KMS-11 (cell line): ENCODE results near the gene MYH14.

ENCODE experiments used
- H2AFZ ChIP-seq: fragments of 200-600 bp; sonication (generic); 2 replicates; pipeline ENCODE4 v1.6.1; 2016; ENCODE audit warnings: antibody characterized with exemption, mixed run types, low read depth
- H3K27ac ChIP-seq: fragments of 200-600 bp; sonication (generic); 2 replicates; pipeline ENCODE4 v1.6.1; 2016; ENCODE audit warnings: mild to moderate bottlenecking, mixed run types
- H3K27me3 ChIP-seq: fragments of 200-600 bp; sonication (generic); 2 replicates; pipeline ENCODE4 v1.6.1; 2017; ENCODE audit warnings: mild to moderate bottlenecking, low read depth, mixed run types, moderate library complexity; ENCODE audit not compliant: insufficient read depth
- H3K36me3 ChIP-seq: fragments of 200-600 bp; sonication (generic); 2 replicates; pipeline ENCODE4 v1.6.1; 2017; ENCODE audit warnings: mild to moderate bottlenecking, mixed run types; ENCODE audit not compliant: insufficient read depth
- H3K4me1 ChIP-seq: fragments of 200-600 bp; sonication (generic); 2 replicates; pipeline ENCODE4 v1.6.1; 2016; ENCODE audit warnings: mild to moderate bottlenecking, low read depth, mixed run types; ENCODE audit not compliant: poor library complexity, severe bottlenecking
- H3K4me2 ChIP-seq: fragments of 200-600 bp; sonication (generic); 2 replicates; pipeline ENCODE4 v1.7.0; 2016; ENCODE audit warnings: mild to moderate bottlenecking, mixed run types
- H3K4me3 ChIP-seq: fragments of 200-600 bp; sonication (generic); IDR thresholded peaks from 2 replicates; pipeline ENCODE4 v1.6.1; 2017; ENCODE audit warnings: low read depth, low read length, mixed read lengths; ENCODE audit not compliant: insufficient read depth
- H3K79me2 ChIP-seq: fragments of 200-600 bp; sonication (generic); 2 replicates; pipeline ENCODE4 v1.6.1; 2016; ENCODE audit warnings: low read depth, mixed run types; ENCODE audit not compliant: insufficient read depth
- H3K9ac ChIP-seq: fragments of 200-600 bp; sonication (generic); 2 replicates; pipeline ENCODE4 v1.6.1; 2016; ENCODE audit warnings: mild to moderate bottlenecking, mixed run types
- H4K20me1 ChIP-seq: fragments of 200-600 bp; sonication (generic); 2 replicates; pipeline ENCODE4 v1.6.1; 2016; ENCODE audit warnings: mild to moderate bottlenecking, mixed run types; ENCODE audit not compliant: insufficient read depth
- TF ChIP-seq, protein P1 (sequence below): fragments of 200-600 bp; sonication (generic); conservative IDR thresholded peaks from 2 replicates; pipeline ENCODE4 v1.6.1; 2017; ENCODE audit warnings: low read depth, mild to moderate bottlenecking, antibody characterized with exemption, low read length, moderate library complexity, mixed read lengths

MYH14 gene

DNA sequence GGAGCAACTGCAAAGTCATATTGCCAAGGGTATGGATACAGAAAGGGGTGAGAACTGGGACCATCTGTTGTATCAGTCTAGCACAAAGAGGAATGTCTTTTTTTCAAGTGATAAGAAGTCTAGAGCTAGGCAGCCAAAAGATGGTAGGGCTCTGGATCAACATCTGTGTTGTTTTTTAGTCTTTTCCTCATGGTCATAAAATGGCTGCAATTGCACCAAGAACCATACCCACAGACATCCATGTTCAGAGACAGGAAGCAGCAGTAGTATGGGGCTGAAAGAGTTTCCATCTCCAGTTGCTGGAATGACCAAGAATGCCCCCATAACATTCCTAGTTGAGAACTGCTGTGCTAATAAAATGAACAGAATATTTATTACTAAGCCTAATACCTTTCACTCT is 100.1 kb downstream of the MYH14 start:
- no peaks in the 10 kb centered on the region for H3K79me2 ChIP-seq
- no peak overlapping the region for H3K27ac ChIP-seq
- no peak overlapping the region for H3K9ac ChIP-seq
- H3K4me1 ChIP-seq, result no peaks in the 10 kb centered on the region
- no peak overlapping the region for H3K4me2 ChIP-seq
- no peak overlapping the region for H2AFZ ChIP-seq
- no peaks in the 10 kb centered on the region for H4K20me1 ChIP-seq
- H3K27me3 ChIP-seq, result peaks cover 30% of the 10 kb centered on the region; the same call in 1 of the 2 replicates
- TF ChIP-seq, protein P1, sequence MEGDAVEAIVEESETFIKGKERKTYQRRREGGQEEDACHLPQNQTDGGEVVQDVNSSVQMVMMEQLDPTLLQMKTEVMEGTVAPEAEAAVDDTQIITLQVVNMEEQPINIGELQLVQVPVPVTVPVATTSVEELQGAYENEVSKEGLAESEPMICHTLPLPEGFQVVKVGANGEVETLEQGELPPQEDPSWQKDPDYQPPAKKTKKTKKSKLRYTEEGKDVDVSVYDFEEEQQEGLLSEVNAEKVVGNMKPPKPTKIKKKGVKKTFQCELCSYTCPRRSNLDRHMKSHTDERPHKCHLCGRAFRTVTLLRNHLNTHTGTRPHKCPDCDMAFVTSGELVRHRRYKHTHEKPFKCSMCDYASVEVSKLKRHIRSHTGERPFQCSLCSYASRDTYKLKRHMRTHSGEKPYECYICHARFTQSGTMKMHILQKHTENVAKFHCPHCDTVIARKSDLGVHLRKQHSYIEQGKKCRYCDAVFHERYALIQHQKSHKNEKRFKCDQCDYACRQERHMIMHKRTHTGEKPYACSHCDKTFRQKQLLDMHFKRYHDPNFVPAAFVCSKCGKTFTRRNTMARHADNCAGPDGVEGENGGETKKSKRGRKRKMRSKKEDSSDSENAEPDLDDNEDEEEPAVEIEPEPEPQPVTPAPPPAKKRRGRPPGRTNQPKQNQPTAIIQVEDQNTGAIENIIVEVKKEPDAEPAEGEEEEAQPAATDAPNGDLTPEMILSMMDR, result no peak
- H3K4me3 ChIP-seq, result no peak overlapping the region
- no peaks in the 10 kb centered on the region for H3K36me3 ChIP-seq

DNA sequence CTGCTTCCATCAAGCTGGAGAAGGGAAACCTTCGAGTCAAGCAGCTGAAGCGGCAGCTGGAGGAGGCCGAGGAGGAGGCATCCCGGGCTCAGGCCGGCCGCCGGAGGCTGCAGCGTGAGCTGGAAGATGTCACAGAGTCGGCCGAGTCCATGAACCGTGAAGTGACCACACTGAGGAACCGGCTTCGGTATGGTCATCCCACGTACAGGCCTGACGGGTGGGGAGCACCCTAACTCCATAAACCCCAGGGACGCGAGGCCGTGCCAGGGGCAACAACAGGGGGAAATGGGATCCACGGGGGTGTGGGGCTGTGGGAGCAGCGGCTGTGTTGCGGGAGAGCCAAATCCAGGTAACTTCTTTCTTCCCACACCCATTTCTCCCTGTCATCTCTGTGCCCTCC is 105.6 kb downstream of the MYH14 start:
- no peak overlapping the region for H3K4me2 ChIP-seq
- no peaks in the 10 kb centered on the region for H3K36me3 ChIP-seq
- H4K20me1 ChIP-seq, result no peaks in the 10 kb centered on the region
- H2AFZ ChIP-seq, result no peak overlapping the region
- H3K79me2 ChIP-seq, result no peaks in the 10 kb centered on the region
- peaks cover 23% of the 10 kb centered on the region; the same call in 1 of the 2 replicates for H3K27me3 ChIP-seq
- H3K4me3 ChIP-seq, result no peak overlapping the region
- H3K4me1 ChIP-seq, result no peaks in the 10 kb centered on the region
- H3K27ac ChIP-seq, result no peak overlapping the region
- TF ChIP-seq, protein P1, result no peak
- no peak overlapping the region for H3K9ac ChIP-seq

DNA sequence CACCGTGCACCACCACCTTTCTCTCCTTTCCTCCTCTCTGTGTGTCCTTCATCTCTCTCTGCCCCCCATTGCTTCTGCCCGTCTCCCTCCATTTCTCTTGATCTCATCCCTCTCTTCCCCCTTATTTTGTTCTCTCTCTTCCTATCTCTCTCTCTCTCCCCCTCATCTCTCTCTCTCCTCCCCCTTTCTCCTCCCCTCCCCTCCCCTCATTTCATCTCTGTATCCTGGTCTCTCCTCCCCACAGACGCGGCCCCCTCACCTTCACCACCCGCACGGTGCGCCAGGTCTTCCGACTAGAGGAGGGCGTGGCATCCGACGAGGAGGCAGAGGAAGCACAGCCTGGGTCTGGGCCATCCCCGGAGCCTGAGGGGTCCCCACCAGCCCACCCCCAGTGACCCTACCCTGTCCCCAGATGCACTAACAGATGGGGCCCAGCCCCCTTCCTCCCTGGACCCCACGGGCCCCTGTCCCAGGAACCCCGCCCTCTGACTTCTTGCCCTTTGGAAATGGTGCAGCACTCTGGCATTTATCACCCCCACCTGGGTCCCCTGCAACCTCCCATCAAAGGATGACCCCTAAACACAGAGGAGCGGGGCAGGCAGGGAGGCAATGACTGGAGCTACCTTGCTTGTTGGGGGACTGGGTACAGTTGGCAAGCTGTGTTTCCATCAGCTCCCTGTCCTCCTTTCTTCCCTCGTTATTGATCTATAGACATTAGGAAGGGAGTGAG is 106.1 kb downstream of the MYH14 start:
- H3K36me3 ChIP-seq, result no peaks in the 10 kb centered on the region
- no peaks in the 10 kb centered on the region for H4K20me1 ChIP-seq
- no peak overlapping the region for H3K27ac ChIP-seq
- no peaks in the 10 kb centered on the region for H3K79me2 ChIP-seq
- H3K4me3 ChIP-seq, result no peak overlapping the region
- no peaks in the 10 kb centered on the region for H3K4me1 ChIP-seq
- TF ChIP-seq, protein P1, result no peak
- no peak overlapping the region for H2AFZ ChIP-seq
- H3K9ac ChIP-seq, result no peak overlapping the region
- H3K27me3 ChIP-seq, result peaks cover 23% of the 10 kb centered on the region; the same call in 1 of the 2 replicates
- H3K4me2 ChIP-seq, result no peak overlapping the region

DNA sequence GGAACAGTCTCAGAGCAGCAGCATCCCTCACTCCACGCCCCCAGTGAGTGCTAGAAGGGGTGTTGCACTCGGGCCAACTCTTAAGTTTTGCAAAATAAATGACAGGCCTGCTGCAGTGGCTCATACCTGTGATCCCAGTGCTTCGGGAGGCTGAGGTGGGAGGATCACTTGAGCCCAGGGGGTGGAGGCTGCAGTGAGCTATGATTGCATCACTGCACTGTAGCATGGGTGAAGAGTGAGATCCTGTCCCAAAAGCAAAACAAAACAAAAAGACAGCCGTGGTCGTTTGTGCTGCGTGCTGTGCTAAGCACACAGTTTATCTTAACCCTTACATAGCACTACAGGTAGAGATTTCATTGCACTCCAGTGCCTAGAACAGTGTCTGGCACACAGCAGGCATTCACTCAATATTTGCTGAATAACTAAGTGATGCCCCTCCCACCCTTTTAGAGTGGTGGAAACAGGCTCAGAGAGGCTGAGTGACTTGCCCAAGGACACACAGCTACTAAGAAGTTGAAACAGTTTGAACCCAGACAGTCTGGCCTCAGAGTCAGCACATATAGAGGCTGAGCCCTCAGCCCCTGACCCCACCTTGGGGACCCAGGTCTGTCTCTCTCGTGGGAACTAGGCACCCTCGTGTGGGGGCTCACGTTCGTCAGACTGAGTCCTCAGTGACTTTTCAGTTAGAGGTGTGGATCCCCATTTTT is 107.5 kb downstream of the MYH14 start:
- Histone ChIP-seq H3K27ac (no peak overlapping the region), H3K27me3 (peaks cover 27% of the 10 kb centered on the region; the same call in 1 of the 2 replicates), H2AFZ (no peak overlapping the region), H3K4me3 (no peak overlapping the region), H4K20me1 (no peaks in the 10 kb centered on the region), H3K36me3 (no peaks in the 10 kb centered on the region), H3K9ac (no peak overlapping the region), H3K79me2 (no peaks in the 10 kb centered on the region), H3K4me2 (no peak overlapping the region), H3K4me1 (no peaks in the 10 kb centered on the region)
- TF ChIP-seq, protein P1, result no peak
